Mesothelial cell of epicardium (in vitro differentiated cells): ENCODE results near the gene KRTAP5-5. TPM values are rescaled to one million over a fixed set of nuclear protein-coding genes. Genes with fewer than 3 reads are reported as not detected.

Source experiments
- DNase-seq, 2 experiments: peaks; one replicate each; pipeline ENCODE4 v3.0.0; 2021; ENCODE audit warnings: low spot score in 2 of 2; ENCODE audit not compliant: unreplicated experiment in 2 of 2
- H3K27ac Mint-ChIP-seq: 2 replicates; pipeline ENCODE4 v1.8.0; 2021; ENCODE audit warnings: mixed read lengths
- H3K27me3 Mint-ChIP-seq: 2 replicates; pipeline ENCODE4 v1.8.0; 2021; ENCODE audit warnings: low read depth, mixed read lengths
- H3K36me3 Mint-ChIP-seq: 2 replicates; pipeline ENCODE4 v1.8.0; 2021; ENCODE audit warnings: mixed read lengths
- H3K4me1 Mint-ChIP-seq: 2 replicates; pipeline ENCODE4 v1.8.0; 2021; ENCODE audit warnings: mixed read lengths
- H3K4me3 Mint-ChIP-seq: 2 replicates; pipeline ENCODE4 v1.8.0; 2021; ENCODE audit warnings: mild to moderate bottlenecking, moderate library complexity, mixed read lengths
- H3K9me3 Mint-ChIP-seq: 2 replicates; pipeline ENCODE4 v1.8.0; 2021; ENCODE audit warnings: mixed read lengths
- CTCF ChIP-seq: fragments of 200-600 bp; sonication (generic); IDR thresholded peaks from one replicate; pipeline ENCODE4 v1.5.0; 2021; ENCODE audit warnings: antibody characterized with exemption; ENCODE audit not compliant: unreplicated experiment
- total RNA-seq: library from RNA; stranded (reverse); gene quantifications from 3 replicates; pipeline ENCODE4 v1.2.1, GENCODE V29; 2021

The KRTAP5-5 gene
- total RNA-seq, 1 donor from 2014 or later = not detected

GRCh38 chr11:1608363-1608762 lies 21.2 kb upstream of the KRTAP5-5 start, which contains the start of gene KRTAP5-3:
KRTAP5-3 (minus strand) TSS chr11:1608463; CDS start chr11:1608385, 78 bp downstream.
- no peak within 1 kb of the TSS for H3K27ac Mint-ChIP-seq
- H3K4me3 Mint-ChIP-seq = no peak within 1 kb of the TSS
- no peak for DNase-seq
- peaks cover 4% of the 10 kb centered on the region for H3K9me3 Mint-ChIP-seq
- no peaks in the 10 kb centered on the region for H3K36me3 Mint-ChIP-seq
- TF ChIP-seq CTCF = no peak
- peaks cover 33% of the 10 kb centered on the region for H3K27me3 Mint-ChIP-seq
- peaks cover 8% of the 10 kb centered on the region for H3K4me1 Mint-ChIP-seq

GRCh38 chr11:1618231-1618630 lies 11.3 kb upstream of the KRTAP5-5 start:
- Mint-ChIP-seq H3K36me3 (no peaks in the 10 kb centered on the region), H3K4me1 (peaks cover 7% of the 10 kb centered on the region), H3K27me3 (peaks cover 33% of the 10 kb centered on the region), H3K4me3 (no peak overlapping the region), H3K27ac (no peak overlapping the region), H3K9me3 (peaks cover 15% of the 10 kb centered on the region)
- no peak for DNase-seq
- TF ChIP-seq CTCF = no peak

GRCh38 chr11:1619449-1619848 lies 10.1 kb upstream of the KRTAP5-5 start:
- DNase-seq = no peak
- Mint-ChIP-seq H3K4me1 (peaks cover 7% of the 10 kb centered on the region), H3K27ac (no peak overlapping the region), H3K4me3 (no peak overlapping the region), H3K36me3 (no peaks in the 10 kb centered on the region), H3K9me3 (peaks cover 15% of the 10 kb centered on the region), H3K27me3 (peaks cover 38% of the 10 kb centered on the region)
- no peak for TF ChIP-seq CTCF

GRCh38 chr11:1622086-1622485 lies 7.5 kb upstream of the KRTAP5-5 start, which contains the start of gene KRTAP5-4:
KRTAP5-4 (minus strand) TSS chr11:1622138; CDS start chr11:1622093, 45 bp downstream.
- no peak for TF ChIP-seq CTCF
- Mint-ChIP-seq H3K9me3 (peaks cover 5% of the 10 kb centered on the region), H3K4me1 (peaks cover 7% of the 10 kb centered on the region), H3K27ac (no peak within 1 kb of the TSS), H3K4me3 (no peak within 1 kb of the TSS), H3K36me3 (no peaks in the 10 kb centered on the region), H3K27me3 (peaks cover 46% of the 10 kb centered on the region)
- DNase-seq = no peak

DNA sequence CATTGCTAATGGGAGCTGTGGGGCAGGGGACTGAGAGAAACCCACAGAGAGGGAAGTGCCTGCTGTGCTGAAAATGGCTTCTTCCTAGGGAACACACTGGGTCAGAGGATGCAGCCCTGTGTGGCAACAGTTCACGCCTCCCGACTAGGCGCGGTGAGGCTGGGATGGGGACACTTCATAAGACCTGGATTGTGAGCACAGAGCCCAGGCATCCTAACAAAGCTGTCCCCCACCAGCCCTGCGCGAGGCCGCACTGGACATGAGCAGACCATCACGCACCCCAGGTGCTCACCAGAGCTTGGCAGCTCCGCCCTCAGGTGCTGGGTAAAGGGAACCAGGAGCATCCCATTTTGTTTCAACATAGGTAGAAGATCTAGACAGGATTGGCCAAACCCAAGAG lies 5.9 kb upstream of the KRTAP5-5 start:
- no peak for DNase-seq
- no peaks in the 10 kb centered on the region for H3K36me3 Mint-ChIP-seq
- H3K27me3 Mint-ChIP-seq = peaks cover 51% of the 10 kb centered on the region
- H3K4me3 Mint-ChIP-seq = no peak overlapping the region
- no peak for TF ChIP-seq CTCF
- H3K4me1 Mint-ChIP-seq = peaks cover 7% of the 10 kb centered on the region
- no peaks in the 10 kb centered on the region for H3K9me3 Mint-ChIP-seq
- no peak overlapping the region for H3K27ac Mint-ChIP-seq

GRCh38 chr11:1624621-1625020 lies 5.0 kb upstream of the KRTAP5-5 start:
- no peak for TF ChIP-seq CTCF
- Mint-ChIP-seq H3K27me3 (peaks cover 54% of the 10 kb centered on the region), H3K36me3 (no peaks in the 10 kb centered on the region), H3K4me1 (peaks cover 7% of the 10 kb centered on the region), H3K9me3 (no peaks in the 10 kb centered on the region), H3K4me3 (no peak overlapping the region), H3K27ac (no peak overlapping the region)
- no peak for DNase-seq
